ENCODE data around the gene MOB3C. TPM values are rescaled to one million over a fixed set of nuclear protein-coding genes. Genes with fewer than 3 reads are reported as not detected.

MOB3C gene
- total RNA-seq, 1 experiment from 2014 or later = 13.2 TPM

GRCh38 chr1:46601257-46602007 is 15.2 kb downstream of the MOB3C start:
- Histone ChIP-seq H3K9ac (ENCODE audit: low read length) (no peak overlapping the region), H3K4me3 (ENCODE audit: low read length) (no peak overlapping the region), H2AFZ (ENCODE audit: low read length) (no peak overlapping the region), H3K4me1 (ENCODE audit: insufficient read depth, low read length) (peaks cover 24% of the 10 kb centered on the region), H4K20me1 (ENCODE audit: low read length) (no peaks in the 10 kb centered on the region), H3K27ac (ENCODE audit: low read length) (no peak overlapping the region), H3K9me3 (ENCODE audit: low read length) (no peaks in the 10 kb centered on the region), H3K9me2 (replicated peaks; ENCODE audit: low read length) (no peaks in the 10 kb centered on the region), H3K4me2 (ENCODE audit: low read length) (no peak overlapping the region), H3K79me2 (ENCODE audit: low read length) (peaks cover 32% of the 10 kb centered on the region), H3F3A (ENCODE audit: low read length, unreplicated experiment) (peaks cover 5% of the 10 kb centered on the region), H3K27me3 (ENCODE audit: low read length) (no peaks in the 10 kb centered on the region), H3K36me3 (ENCODE audit: low read depth, low read length) (0 out of 2 replicates have a peak, but pooled peaks cover 3% of the 10 kb centered on the region)
- DNase-seq = no peak
- no TSS peak for BruUV-seq (replicated peaks)
- no peak for ATAC-seq
- TF ChIP-seq EZH2 (IDR thresholded peaks at IDR 0.05; ENCODE audit: low read length, unreplicated experiment) (no peak), EZH2phosphoT487 (IDR thresholded peaks at IDR 0.05; ENCODE audit: borderline replicate concordance, low read length) (no peak), CTCF (conservative IDR thresholded peaks at IDR 0.05; ENCODE audit: low read depth, low read length) (no peak)
- intact Hi-C loops (cut with micrococcal nuclease) = loop anchor here (5.0 kb wide), 1 partner anchor 116 kb away; the partner anchor contains the start of gene EFCAB14
- ChIA-PET POLR2A (ENCODE audit: unreplicated experiment) (no interaction called here), CTCF (no interaction called here)

- Histone ChIP-seq H3K9ac (ENCODE audit: low read length) (no peak overlapping the region), H3K4me2 (ENCODE audit: low read length) (no peak overlapping the region), H3K9me2 (replicated peaks; ENCODE audit: low read length) (no peaks in the 10 kb centered on the region), H3K79me2 (ENCODE audit: low read length) (peaks cover 32% of the 10 kb centered on the region), H3K9me3 (ENCODE audit: low read length) (no peaks in the 10 kb centered on the region), H3K4me1 (ENCODE audit: insufficient read depth, low read length) (peaks cover 8% of the 10 kb centered on the region), H3K4me3 (ENCODE audit: low read length) (no peak overlapping the region), H3K27ac (ENCODE audit: low read length) (no peak overlapping the region), H2AFZ (ENCODE audit: low read length) (no peak overlapping the region), H3K36me3 (ENCODE audit: low read depth, low read length) (peaks cover 3% of the 10 kb centered on the region; the same call in 1 of the 2 replicates), H3F3A (ENCODE audit: low read length, unreplicated experiment) (no peaks in the 10 kb centered on the region), H3K27me3 (ENCODE audit: low read length) (no peaks in the 10 kb centered on the region), H4K20me1 (ENCODE audit: low read length) (no peaks in the 10 kb centered on the region)
- no peak for DNase-seq
- intact Hi-C loops (cut with micrococcal nuclease) = no loop called here
- ChIA-PET POLR2A (ENCODE audit: unreplicated experiment) (no interaction called here), CTCF (no interaction called here)
- TF ChIP-seq CTCF (conservative IDR thresholded peaks at IDR 0.05; ENCODE audit: low read depth, low read length) (no peak), EZH2phosphoT487 (IDR thresholded peaks at IDR 0.05; ENCODE audit: borderline replicate concordance, low read length) (no peak), EZH2 (IDR thresholded peaks at IDR 0.05; ENCODE audit: low read length, unreplicated experiment) (no peak)
- no TSS peak for BruUV-seq (replicated peaks)
- no peak for ATAC-seq
Observed at GRCh38 chr1:46599059-46599970, 17.3 kb downstream of the MOB3C start.
